ENCODE results near the gene RTL3.
"Not testable (repeated sequence)": the region's sequence is repeated elsewhere in the genome, so short reads cannot be mapped to it uniquely, and the experiment has no call there.

Gene RTL3, protein sequence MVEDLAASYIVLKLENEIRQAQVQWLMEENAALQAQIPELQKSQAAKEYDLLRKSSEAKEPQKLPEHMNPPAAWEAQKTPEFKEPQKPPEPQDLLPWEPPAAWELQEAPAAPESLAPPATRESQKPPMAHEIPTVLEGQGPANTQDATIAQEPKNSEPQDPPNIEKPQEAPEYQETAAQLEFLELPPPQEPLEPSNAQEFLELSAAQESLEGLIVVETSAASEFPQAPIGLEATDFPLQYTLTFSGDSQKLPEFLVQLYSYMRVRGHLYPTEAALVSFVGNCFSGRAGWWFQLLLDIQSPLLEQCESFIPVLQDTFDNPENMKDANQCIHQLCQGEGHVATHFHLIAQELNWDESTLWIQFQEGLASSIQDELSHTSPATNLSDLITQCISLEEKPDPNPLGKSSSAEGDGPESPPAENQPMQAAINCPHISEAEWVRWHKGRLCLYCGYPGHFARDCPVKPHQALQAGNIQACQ

DNA sequence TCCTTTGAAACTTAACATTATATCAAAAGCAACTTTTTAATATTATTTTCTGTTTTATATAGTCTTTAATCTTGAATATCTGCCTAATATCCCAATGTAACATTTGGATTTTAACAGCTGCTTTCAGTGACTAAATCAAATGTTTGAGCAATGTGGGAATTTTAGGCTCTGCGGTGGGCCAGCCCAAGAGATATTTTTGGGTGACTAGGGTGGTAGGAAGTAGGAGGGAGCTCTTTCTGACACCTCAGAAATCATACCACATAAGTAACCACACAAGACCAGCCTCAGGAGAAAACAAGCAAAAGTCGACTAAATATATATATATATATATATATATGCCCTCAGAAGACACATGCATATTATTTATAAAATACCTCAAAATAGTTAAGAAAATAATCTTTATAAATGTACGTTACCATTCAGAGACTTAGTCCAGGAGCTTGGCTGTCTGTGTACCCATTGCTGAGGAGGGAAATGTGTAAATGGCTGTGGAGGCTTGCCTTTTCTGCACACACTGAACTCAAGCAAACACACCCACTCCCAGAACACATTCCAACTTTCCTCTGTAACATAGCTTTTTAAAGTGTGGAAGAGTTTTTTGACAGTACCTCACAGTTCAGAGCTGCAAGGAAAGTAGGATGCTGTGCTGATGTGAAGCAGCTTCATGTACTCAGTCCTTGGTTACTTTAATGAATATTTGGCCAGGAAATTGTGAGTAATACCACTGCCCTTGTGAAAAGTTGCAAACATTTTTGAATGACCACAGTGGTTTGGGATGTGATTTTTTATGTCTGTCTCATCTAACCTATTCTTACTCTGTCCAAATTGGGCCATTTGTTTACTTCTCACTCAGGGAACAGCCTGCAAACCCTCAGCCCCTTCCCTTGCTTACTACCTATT, at the start of gene RTL3:
RTL3 (minus strand) TSS at position 484 of the 900 bp plus-strand sequence. CDS start 908 bp downstream, outside the sequence.
- DNase-seq (ENCODE audit: low read depth, low spot score): no peak

DNA sequence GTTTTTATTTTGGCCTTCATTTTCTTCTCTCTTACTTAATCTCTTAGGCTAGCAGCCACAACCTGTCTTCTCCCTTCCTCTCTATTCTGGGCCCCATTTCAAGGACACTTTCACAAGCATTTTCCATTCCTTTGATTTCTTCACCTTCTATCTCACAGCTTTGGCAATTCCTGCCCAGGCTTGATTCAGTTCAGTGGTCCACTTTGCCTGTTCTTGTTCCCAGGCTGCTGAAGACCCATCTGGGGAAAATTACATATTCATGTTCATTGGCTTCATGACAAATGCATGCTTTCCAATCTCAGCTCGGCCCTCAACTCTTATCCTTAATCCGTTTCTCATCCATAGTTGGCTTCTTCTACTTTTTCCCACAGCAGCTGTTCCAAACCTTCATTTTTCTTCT, 49.7 kb upstream of the RTL3 start:
- no peak for DNase-seq (ENCODE audit: low read depth, low spot score)

DNA sequence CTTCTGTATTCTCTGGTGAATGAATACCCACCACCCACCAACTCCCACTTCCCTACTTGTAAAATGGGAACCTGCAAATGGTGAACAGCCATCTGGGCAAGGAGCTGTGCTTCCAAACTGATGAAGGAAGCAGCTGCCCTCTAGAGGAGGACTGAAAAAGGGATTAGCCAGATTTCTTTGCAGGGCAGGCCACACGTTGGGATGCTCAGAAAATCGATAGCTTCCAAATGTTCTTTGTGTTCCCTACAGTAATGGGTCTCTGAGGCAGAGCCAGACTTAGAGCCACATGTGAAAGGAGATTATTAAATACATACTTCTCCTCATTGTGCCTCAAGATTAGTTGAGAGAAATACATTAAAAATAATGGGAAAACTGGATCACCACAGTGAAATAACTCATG, 49.1 kb upstream of the RTL3 start:
- DNase-seq (ENCODE audit: low read depth, low spot score): peak; percentile 47

DNA sequence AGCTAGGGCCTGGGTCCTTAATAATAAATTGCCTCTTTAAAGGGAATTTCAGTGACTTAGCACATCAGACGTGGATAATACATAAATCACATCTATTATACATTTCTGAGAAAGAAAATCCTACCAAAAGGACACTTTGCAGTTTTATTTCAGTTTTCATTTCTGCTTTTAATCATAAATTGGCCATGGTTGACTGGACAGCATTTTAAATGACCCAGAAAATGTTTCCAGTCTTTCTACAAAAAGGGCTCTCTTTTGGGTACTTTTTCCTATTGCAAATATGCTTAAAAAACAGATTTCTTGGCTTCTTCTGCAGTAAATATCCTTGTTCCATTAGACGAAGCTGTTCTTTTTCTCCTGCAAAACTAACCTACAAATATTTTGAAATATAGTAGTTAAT, 46.9 kb upstream of the RTL3 start:
- DNase-seq (ENCODE audit: low read depth, low spot score): no peak

DNA sequence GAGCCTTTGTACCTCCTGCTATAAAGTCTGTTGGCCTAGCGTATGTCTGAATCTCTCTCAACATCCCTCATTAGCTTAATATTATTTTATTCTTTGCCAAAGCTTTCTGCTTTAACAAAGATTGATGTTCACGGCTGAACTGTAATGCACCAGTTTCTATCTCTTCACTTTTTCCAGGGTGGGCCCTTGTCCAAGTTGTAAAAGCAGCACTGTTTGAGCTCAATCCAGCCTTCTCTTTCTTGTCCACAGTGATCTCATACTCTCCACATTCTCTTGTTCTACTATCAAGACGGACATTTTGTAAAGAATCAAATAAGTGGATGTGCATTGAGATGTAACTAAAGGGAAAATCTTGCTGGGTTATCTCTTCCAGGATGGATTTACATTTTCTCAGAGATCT, 34.4 kb upstream of the RTL3 start:
- no peak for DNase-seq (ENCODE audit: low read depth, low spot score)

DNA sequence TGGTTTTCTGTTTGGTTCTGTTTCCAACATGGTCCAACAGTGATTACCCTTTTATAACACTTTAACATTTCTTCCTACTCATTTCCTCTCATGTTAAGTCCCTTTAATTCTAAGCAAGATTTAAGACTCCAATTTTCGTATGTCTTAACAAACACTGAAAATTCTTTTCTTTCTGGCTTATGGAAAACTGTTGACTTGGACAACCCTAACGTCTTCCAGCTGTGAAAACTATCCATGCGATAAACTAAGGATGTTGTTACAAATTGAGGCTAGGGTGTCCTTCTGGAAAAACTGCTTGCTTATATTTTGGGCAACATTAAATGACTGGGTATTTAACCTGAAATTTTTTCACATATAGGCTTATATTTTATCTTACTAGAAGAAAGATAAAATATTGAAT, 33.9 kb upstream of the RTL3 start:
- no peak for DNase-seq (ENCODE audit: low read depth, low spot score)

DNA sequence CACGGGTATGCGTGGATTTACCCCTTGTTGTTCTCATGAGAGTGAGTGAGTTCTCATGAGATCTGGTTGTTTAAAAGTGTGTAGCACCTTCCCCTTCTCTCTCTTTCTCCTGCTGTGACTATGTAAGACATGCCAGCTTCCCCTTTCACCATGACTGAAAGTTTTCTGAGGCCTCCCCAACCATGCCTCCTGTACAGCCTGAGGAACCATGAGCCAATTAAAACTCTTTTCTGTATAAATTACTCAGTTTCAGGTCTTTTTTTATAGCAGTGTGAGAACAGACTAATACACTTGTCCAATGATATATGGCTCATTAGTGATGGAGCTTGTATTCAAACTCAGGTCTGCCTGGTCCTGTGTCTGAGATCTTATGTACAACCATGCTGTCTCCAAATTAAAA, 28.5 kb upstream of the RTL3 start:
- DNase-seq (ENCODE audit: low read depth, low spot score): no peak

DNA sequence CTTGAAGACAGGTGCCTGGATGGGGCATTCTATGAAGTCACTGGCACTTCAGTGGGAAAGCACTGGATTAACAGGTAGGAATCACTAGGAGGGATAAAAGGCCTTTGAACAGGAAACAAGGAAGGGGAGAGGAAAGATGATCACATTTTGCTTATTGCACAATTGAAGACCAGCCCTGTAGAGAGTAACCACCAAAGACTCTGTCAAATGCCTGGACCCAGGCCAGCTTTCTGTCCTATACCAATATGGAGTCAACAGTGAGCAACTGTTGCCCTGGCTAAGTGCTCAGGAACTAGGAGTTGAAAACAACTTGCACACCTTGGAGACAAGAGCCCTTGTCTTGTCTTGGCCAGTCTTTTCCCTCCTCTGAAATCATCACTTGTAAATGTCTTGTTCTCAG, 14.1 kb upstream of the RTL3 start:
- no peak for DNase-seq (ENCODE audit: low read depth, low spot score)

DNA sequence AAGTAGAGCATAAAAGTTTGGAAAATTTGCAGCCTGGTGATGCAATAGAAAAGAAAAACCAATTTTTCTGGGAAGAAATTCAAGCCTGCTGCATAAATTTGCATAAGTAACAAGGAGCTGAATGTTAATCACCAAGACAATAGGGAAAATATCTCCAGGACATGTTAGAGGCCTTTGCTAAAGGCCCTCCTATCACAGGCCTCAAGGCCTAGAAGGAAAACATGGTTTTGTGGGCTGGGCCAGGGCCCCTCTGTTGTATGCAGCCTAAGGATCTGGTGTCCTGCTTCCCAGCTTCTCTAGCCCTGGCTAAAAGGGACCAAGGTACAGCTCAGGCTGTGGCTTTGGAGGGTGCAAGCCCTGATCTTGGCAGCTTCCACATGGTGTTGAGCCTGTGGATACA, 6.2 kb upstream of the RTL3 start:
- DNase-seq (ENCODE audit: low read depth, low spot score): no peak

DNA sequence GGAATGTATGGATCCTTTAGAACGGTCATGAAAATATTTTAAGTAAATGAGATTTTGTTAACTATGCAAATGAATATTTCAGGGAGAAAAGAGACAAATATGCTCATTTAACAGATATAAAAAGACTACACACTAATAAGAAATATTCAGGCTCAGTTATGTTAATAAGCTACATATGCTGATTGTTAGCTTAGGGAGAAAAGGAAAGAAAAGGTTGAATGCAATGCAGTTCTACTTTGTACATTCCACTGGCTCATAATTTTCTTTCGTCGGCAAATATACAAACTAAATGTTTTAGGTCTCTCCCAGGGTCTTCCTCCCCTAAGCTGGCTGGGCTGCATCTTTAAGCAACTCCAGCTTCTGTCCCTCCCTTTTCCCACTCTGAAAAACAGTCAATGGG, 2.7 kb upstream of the RTL3 start:
- DNase-seq (ENCODE audit: low read depth, low spot score): no peak

DNA sequence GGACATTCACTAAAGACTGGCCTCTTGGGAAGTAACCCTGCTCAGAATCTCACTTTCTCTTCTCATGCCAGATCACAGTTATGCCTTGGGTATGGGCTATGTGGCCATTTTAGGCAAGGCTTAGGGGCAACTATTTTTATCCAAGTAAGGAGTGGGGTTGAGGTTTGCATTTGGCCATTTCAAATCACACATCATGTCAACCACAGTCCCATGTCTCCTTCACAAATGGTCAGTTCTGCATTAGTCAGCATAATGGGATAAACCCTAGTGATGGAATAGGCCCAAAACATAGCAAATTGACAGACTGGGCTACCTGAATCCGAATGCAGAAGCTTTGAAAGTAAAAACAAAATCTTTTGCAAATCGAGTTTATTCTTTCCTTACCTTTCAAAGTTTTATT, 827 bp upstream of the RTL3 start:
- no peak for DNase-seq (ENCODE audit: low read depth, low spot score)

DNA sequence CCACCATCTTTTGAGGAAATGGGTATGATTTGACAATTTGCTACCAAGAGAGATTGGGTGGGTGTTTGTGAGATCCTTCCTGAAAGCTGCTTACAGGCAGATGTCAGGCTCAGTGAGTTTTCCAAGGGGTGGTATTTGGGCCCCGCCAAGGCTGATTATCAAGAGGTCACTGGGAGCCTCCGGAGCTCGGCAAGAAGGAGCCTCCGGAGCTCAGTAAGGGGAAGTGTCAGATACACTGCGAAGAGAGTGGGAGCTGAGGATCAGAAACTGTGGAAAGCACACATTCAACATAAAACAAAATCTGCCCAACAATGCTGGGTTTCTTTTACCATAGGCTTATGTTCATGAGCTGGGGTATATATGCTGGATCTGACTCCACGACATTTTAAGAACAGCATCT, 714 bp downstream of the RTL3 start:
- DNase-seq (ENCODE audit: low read depth, low spot score): no peak

DNA sequence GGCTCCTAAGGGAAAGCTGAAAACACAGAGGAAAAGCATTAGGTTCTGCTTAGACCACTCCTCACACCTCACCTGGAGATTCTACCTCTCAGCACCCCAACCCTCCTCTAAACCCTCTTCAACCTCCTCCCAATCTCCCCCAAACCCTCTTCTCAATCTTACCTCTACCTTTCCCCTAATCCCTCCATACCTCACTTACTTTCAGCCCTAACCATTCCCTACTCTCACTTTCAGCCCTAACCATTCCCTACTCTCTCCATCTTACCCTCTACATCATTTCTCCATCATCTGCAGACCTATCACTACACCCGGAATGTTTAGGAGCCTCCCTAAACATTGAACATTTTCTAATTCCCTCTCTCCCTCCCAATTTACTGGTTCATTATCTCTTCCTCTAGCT, 3.5 kb downstream of the RTL3 start:
- no peak for DNase-seq (ENCODE audit: low read depth, low spot score)

DNA sequence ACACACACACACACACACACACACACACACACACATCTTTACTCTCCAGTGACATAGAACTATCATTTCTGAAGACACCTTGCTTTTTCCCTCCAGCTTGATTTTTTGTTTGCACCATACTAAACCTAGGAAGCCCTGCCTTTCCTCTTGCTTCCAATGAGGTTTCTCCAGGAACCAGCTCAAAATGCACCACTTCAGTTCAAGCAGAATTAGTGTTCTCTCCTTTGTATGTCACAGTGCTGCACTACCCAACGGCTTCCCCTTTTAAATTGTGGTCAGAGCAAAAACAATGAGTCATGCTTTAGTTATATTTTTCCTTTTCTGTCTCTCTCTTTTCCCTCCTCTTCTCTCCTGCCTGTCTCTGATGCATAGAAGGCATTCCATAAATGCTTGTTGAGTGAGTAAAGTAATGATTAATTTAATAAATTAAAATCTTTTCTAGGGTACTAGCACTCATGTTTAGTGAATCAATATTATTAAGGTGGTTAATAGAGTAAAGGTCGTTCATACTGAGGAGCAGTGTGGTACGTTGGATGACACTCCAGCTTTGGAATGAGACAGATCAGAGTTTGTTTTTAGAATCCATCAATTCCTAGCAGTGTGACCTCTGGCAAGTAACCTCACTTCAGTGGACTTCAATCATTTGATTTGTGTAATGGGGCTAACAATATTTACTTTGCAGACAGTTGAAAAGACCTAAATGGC, 5.9 kb downstream of the RTL3 start:
- DNase-seq (ENCODE audit: low read depth, low spot score): no peak

DNA sequence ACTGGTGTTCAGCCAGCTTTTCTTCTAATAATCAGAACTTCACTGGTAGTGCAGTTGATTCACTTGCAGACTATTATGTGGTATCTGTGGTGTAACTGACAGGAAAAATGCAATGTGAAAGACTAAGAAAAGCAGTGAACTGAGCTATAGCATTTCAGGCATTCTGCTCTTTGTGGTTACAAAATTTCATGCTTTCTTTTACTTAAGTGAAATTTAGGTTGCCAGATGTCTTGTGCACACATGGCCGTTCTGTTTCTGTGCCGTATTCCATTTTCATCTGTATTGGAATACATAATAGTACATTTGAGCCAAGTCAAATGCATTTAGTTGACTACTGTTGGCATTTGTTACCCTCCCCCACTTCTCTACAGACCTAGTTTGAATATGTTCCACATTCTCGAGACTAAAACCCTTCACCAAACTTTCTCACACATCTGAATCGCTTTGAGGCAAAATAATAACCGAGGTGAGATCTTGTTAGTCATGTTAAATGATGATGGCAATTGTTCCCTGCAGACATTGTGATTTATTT, 8.2 kb downstream of the RTL3 start:
- DNase-seq (ENCODE audit: low read depth, low spot score): no peak

DNA sequence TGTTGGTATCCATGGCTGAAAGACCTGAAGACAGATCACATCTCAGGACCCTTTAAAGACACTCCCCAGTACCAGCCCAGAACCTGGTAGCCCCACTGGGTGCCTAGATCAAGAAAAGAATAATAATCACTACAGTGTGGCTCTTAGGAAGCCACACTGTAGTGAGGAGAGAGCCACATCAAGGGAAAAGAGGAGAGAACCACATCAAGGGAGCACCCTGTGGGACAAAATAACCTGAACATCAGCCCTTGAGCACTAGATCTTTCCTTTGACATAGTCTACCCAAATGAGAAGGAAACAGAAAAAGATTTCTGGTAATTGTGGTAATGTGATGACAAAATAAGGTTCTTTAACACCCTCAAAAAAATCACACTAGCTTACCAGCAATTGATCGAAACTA, 15.3 kb downstream of the RTL3 start:
- no peak for DNase-seq (ENCODE audit: low read depth, low spot score)

DNA sequence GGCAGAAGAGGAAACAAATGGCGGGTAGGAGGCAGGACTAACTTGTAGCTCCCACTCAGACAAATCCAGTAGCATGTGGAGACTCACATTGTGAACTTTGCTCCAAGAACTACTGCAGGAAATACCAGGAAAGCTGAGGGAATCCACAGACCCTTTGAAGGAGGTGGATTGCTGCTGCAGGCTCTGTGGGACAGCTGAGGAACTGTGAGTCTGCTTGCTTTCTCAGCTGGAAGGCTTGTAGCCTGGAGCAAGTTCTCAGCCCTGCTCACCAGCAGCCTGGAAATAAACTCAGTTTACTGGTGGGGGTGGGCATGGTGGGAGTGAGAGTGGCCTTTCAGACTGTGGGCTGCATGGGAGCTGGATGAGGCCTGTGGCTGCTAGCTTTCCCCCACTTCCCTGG, 16.0 kb downstream of the RTL3 start:
- peak; percentile 82 for DNase-seq (ENCODE audit: low read depth, low spot score)

DNA sequence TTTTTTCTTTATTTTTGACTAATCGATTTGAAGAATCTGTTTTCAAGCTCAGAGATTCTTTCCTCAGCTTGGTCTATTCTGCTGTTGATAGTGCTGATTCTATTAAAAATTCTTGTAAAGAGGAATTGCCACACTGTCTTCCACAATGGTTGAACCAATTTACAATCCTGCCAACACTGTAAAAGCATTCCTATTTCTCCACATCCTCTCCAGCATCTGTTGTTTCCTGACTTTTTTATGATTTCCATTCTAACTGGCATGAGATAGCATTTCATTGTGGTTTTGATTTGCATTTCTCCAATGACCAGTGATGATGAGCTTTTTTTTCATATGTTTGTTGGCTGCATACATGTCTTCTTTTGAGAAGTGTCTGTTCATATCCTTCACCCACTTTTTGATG, 23.0 kb downstream of the RTL3 start:
- DNase-seq (ENCODE audit: low read depth, low spot score): not testable (repeated sequence)

DNA sequence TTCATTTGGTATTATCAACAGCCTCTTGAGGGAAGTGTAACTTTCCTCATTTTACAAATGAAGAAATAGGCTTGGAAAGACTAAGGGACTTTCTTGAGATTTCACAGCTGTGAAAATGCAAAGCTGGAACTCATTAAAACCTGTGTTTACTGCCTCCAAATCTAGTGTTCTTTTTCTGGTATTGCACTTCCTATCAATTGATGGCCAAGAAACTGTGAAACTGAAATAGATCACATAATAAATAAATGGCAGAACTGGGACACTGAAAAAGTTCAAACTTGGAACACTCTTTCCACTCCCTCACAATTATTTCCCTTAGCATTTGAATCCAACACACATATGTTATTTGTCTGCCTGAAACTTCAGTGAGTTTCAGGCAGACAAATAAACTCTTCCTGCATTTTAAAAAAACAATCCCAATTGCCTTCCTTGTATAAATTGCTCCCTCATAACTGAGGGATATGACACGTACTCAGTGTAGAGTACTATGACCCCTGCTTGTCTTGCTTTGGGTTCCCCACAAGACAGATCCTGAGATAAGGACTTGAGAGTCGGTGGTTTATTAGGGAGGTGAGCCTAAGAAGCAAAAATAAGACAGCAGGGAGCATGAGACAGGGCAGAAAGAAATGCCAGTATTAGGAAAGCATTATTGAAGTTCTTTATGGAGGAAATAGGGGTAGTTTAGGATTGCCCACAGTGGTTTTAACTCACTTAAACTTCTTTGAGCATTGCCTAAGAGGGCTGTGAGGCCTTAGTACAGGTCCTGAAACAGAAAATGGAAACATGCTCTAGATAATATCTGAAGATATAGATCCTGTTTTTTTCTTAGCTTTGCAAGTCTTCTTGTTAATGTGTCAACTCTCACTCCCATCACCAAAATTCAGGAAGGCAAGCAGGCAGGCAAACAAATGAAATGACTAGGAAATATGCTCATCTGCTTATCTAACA, 33.9 kb downstream of the RTL3 start:
- DNase-seq (ENCODE audit: low read depth, low spot score): no peak

DNA sequence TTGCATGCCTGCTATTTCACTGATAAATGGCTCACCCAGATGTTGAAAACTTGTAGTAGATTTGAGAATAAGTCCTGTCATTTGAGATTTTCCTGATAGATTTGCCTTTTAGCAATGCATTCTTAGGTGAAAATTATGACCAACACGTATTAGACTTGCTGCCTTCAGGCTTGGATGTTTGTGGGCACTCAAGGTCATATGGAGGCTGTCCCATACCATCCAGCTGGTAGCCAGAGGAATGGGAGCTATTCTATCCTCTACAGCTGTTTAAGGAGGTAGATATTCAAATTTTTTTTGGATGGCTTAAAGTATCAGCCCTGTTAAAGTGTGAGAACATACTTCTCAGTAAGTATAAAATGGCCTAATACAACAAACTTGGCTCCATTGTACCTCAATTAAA, 34.7 kb downstream of the RTL3 start:
- DNase-seq (ENCODE audit: low read depth, low spot score): no peak

DNA sequence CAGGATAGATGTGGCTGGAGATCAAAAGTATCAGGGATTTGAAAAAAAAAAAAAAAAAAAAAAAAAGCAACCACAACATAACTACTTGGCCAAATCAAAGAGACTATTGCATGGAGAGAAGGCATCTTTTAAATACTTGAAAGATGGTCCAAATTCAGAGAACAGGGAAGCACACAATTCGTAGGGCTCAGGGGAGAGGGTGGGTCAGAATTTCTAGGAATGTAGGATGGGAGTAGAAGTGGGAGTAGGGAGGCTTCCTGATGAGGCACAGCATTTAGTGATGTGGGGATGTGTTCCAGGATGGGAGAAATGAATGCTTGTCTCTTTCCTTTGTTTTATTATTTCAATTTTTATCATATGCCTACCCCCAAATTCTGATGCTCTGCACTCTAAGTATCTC, 36.3 kb downstream of the RTL3 start:
- no peak for DNase-seq (ENCODE audit: low read depth, low spot score)
